ENCODE measurements around the gene EGFL7. TPM values are rescaled to one million over a fixed set of nuclear protein-coding genes. Genes with fewer than 3 reads are reported as not detected.
"Not testable (repeated sequence)": the region's sequence is repeated elsewhere in the genome, so short reads cannot be mapped to it uniquely, and the experiment has no call there.

EGFL7 gene
- total RNA-seq, 3 donors from 2014 or later (not counting 1 experiment from before 2014, with no cell fraction given), result 0.28 to 0.47 (median 0.29) TPM

DNA sequence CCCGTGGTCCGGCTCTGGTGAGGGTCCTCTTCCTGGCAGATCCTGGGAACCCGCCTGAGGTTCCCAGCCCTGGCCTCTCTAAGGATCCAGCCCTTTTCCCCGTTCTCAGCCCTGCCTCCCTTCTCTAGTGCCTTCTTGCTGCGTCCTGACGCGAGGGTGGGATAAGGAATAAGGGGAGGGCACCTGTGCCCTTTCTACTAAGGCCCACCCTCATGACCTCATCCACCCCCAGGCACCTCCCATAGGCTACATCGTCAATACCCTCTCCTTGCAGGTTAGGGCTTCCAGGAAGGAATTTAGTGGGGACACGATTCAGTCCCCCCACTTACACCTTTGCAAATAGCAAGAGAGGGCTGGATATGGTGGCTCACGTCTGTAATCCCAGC lies 38.9 kb downstream of the EGFL7 start:
- intact Hi-C loops (cut with micrococcal nuclease), result loop anchor here (2.0 kb wide), 1 partner anchor 25 kb away; no protein-coding TSS in a partner anchor

DNA sequence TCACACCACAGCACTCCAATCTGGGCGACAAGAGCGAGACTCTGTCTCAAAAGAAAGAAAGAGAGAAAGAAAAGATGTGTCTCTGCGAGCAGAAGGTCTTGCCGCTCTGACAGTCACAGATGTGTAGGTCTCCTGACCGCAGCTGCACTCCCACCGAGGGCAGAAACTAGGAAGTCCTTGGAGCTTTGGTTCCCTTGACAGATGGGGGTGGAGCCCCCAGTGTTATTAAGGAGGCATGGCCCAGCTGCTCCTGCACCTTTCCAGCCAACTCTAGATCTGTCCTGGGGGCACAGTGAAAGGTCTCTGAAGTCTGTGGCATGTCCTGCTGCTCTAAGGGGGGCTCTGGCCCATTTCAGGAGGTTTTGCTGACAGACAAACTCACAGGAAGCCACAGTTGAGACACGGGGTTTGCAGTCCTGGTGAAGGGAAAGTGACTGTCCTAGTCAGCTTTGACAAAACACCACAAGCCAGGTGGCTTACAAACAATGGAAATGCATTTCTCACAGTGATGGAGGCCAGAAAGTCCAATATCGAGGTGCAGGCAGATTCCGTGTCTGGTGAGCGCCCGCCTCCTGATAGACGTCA lies 40.7 kb downstream of the EGFL7 start:
- Histone ChIP-seq H3K27me3 (ENCODE audit: control insufficient read depth, insufficient read depth, low read length) (peaks cover 7% of the 10 kb centered on the region), H3K36me3 (ENCODE audit: control insufficient read depth, insufficient read depth, low read length) (no peaks in the 10 kb centered on the region), H3K4me1 (ENCODE audit: control insufficient read depth, insufficient read depth, low read length) (peaks cover 23% of the 10 kb centered on the region), H3K27ac (ENCODE audit: low read length) (no peak overlapping the region), H3K9me3 (ENCODE audit: control insufficient read depth, insufficient read depth, low read length) (no peaks in the 10 kb centered on the region), H3K4me3 (ENCODE audit: low read length) (no peak overlapping the region)
- ATAC-seq (peak in 1 of 3 donors; percentile 11), DNase-seq (no peak)
- H3K4me3 Mint-ChIP-seq, result no peak overlapping the region
- TF ChIP-seq, protein P1, sequence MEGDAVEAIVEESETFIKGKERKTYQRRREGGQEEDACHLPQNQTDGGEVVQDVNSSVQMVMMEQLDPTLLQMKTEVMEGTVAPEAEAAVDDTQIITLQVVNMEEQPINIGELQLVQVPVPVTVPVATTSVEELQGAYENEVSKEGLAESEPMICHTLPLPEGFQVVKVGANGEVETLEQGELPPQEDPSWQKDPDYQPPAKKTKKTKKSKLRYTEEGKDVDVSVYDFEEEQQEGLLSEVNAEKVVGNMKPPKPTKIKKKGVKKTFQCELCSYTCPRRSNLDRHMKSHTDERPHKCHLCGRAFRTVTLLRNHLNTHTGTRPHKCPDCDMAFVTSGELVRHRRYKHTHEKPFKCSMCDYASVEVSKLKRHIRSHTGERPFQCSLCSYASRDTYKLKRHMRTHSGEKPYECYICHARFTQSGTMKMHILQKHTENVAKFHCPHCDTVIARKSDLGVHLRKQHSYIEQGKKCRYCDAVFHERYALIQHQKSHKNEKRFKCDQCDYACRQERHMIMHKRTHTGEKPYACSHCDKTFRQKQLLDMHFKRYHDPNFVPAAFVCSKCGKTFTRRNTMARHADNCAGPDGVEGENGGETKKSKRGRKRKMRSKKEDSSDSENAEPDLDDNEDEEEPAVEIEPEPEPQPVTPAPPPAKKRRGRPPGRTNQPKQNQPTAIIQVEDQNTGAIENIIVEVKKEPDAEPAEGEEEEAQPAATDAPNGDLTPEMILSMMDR (IDR thresholded peaks at IDR 0.05), result no peak
- H3K4me1 Mint-ChIP-seq, result peaks cover 8 to 12% of the 10 kb centered on the region in 2 donors
- no peaks in the 10 kb centered on the region for H3K9me3 Mint-ChIP-seq
- H3K27me3 Mint-ChIP-seq (ENCODE audit: low read depth in 2 of 2), result peaks cover 12 to 16% of the 10 kb centered on the region in 2 donors
- no peaks in the 10 kb centered on the region for H3K36me3 Mint-ChIP-seq
- intact Hi-C loops (cut with micrococcal nuclease), result no loop called here
- WGBS (ENCODE audit: insufficient coverage), result 38% methylated on average over 12 of the region's 12 CpGs
- H3K27ac Mint-ChIP-seq, result peak overlapping the region in 1 of 2 donors; percentile 89

More for the DNA sequence above, 38.9 kb downstream of the EGFL7 start:
- peaks cover 8 to 12% of the 10 kb centered on the region in 2 donors for H3K4me1 Mint-ChIP-seq
- TF ChIP-seq, protein P1 (IDR thresholded peaks at IDR 0.05), result no peak
- no peak for DNase-seq
- WGBS (ENCODE audit: insufficient coverage), result 33% methylated on average over 7 of the region's 10 CpGs
- Histone ChIP-seq H3K27me3 (ENCODE audit: control insufficient read depth, insufficient read depth, low read length) (peaks cover 7% of the 10 kb centered on the region), H3K4me1 (ENCODE audit: control insufficient read depth, insufficient read depth, low read length) (peaks cover 31% of the 10 kb centered on the region), H3K27ac (ENCODE audit: low read length) (no peak overlapping the region), H3K4me3 (ENCODE audit: low read length) (no peak overlapping the region), H3K9me3 (ENCODE audit: control insufficient read depth, insufficient read depth, low read length) (no peaks in the 10 kb centered on the region), H3K36me3 (ENCODE audit: control insufficient read depth, insufficient read depth, low read length) (no peaks in the 10 kb centered on the region)
- ATAC-seq, result peak in 1 of 3 donors; percentile 3
- no peaks in the 10 kb centered on the region for H3K36me3 Mint-ChIP-seq
- H3K27ac Mint-ChIP-seq, result peak overlapping the region; percentile 67 to 89
- H3K9me3 Mint-ChIP-seq, result no peaks in the 10 kb centered on the region
- peak overlapping the region; percentile 59 for H3K4me3 Mint-ChIP-seq
- peaks cover 19% of the 10 kb centered on the region in 2 donors for H3K27me3 Mint-ChIP-seq (ENCODE audit: low read depth in 2 of 2)

DNA sequence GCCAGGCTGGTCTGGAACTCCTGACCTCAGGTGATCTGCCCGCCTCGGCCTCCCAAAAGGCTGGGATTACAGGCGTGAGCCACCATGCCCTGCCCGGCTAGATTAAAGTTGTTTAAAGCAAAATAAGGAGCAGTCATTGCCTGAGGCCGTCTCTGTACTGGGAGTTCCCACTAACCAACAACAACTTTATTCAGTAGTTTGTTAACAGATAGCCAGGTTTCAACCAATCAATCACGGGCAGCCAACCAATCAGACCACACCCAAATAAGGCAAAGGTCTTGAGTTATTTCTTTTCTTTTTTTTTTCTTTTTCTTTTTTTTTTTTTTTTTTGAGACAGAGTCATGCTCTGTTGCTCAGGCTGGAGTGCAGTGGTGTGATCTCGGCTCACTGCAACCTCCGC lies 42.0 kb downstream of the EGFL7 start:
- intact Hi-C loops (cut with micrococcal nuclease); H3K27ac Mint-ChIP-seq: not testable (repeated sequence)
- WGBS (ENCODE audit: insufficient coverage), result 92% methylated on average over 8 of the region's 8 CpGs

DNA sequence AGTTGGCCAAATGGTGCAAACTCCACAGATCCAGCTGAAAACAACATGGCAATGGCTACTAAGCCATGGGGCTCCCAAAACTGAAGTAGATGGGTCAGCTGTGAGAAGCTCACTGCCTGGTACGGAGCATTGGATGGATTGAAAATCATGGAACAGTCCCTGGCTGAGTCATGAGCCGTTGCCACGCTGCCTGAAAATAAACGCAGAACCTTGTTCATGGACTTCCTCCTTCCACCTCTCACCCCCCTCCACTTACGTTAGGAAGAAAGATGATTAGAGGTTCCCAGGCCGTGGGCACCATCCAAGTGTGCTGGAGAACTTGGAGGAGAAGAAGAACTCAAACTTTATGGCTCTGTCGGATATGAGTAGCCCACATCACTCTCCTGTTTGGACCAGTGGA lies 42.8 kb downstream of the EGFL7 start:
- H3K4me1 ChIP-seq (ENCODE audit: control insufficient read depth, insufficient read depth, low read length), result peaks cover 18% of the 10 kb centered on the region
- no peaks in the 10 kb centered on the region for H3K36me3 ChIP-seq (ENCODE audit: control insufficient read depth, insufficient read depth, low read length)
- H3K27me3 Mint-ChIP-seq (ENCODE audit: low read depth in 2 of 2), result peaks cover 12 to 20% of the 10 kb centered on the region in 2 donors
- peaks cover 3% of the 10 kb centered on the region for H3K27me3 ChIP-seq (ENCODE audit: control insufficient read depth, insufficient read depth, low read length)
- intact Hi-C loops (cut with micrococcal nuclease), result no loop called here
- H3K9me3 Mint-ChIP-seq, result no peaks in the 10 kb centered on the region
- no peak overlapping the region for H3K4me3 Mint-ChIP-seq
- H3K27ac ChIP-seq (ENCODE audit: low read length), result no peak overlapping the region
- no peaks in the 10 kb centered on the region for H3K9me3 ChIP-seq (ENCODE audit: control insufficient read depth, insufficient read depth, low read length)
- H3K4me3 ChIP-seq (ENCODE audit: low read length), result no peak overlapping the region
- H3K36me3 Mint-ChIP-seq, result no peaks in the 10 kb centered on the region
- WGBS (ENCODE audit: insufficient coverage), result 40% methylated on average over 6 of the region's 7 CpGs
- DNase-seq (no peak), ATAC-seq (no peak)
- TF ChIP-seq, protein P1 (IDR thresholded peaks at IDR 0.05), result no peak
- H3K4me1 Mint-ChIP-seq, result peaks cover 8 to 12% of the 10 kb centered on the region in 2 donors
- peak overlapping the region in 1 of 2 donors; percentile 45 for H3K27ac Mint-ChIP-seq

More for the DNA sequence above, 42.0 kb downstream of the EGFL7 start:
- H3K4me1 ChIP-seq (ENCODE audit: control insufficient read depth, insufficient read depth, low read length), result peaks cover 23% of the 10 kb centered on the region
- H3K27ac ChIP-seq (ENCODE audit: low read length); H3K4me3 Mint-ChIP-seq; H3K36me3 ChIP-seq (ENCODE audit: control insufficient read depth, insufficient read depth, low read length); H3K9me3 ChIP-seq (ENCODE audit: control insufficient read depth, insufficient read depth, low read length); H3K4me3 ChIP-seq (ENCODE audit: low read length); H3K36me3 Mint-ChIP-seq; H3K9me3 Mint-ChIP-seq; DNase-seq; ATAC-seq; H3K27me3 ChIP-seq (ENCODE audit: control insufficient read depth, insufficient read depth, low read length): not testable (repeated sequence)
- Mint-ChIP-seq H3K4me1 (peaks cover 8 to 12% of the 10 kb centered on the region in 2 donors), H3K27me3 (ENCODE audit: low read depth in 2 of 2) (peaks cover 6 to 19% of the 10 kb centered on the region in 2 donors)
